HepG2 (cell line): Measurements from ENCODE around the gene DYSF. TPM values are rescaled to one million over a fixed set of nuclear protein-coding genes. Genes with fewer than 3 reads are reported as not detected.
A peak's percentile ranks its signal among the peaks of the same experiment; 100 is the strongest.

ENCODE experiments used
- ATAC-seq: fragments of 200-7000 bp; cut with Tn5 transposase; 3 replicates; pipeline ENCODE4 v1.9.1; 2020; ENCODE audit warnings: mild to moderate bottlenecking, moderate library complexity
- BruUV-seq: library from RNA; stranded (reverse); fragments of 400-500 nt; replicated peaks from 2 replicates; lab custom pipeline; 2021; lab: Mats Ljungman, UMichigan
- CTCF ChIA-PET: fragments of 300-600 bp; formaldehyde crosslinking; extraction: SDS; loops from one replicate; lab custom pipeline; 2021; ENCODE audit warnings: low total read pairs, inconsistent platforms, low intra/inter-chr PET ratio; lab: Yijun Ruan, JAX
- POLR2A ChIA-PET: fragments of 350-600 bp; sonication (Branson Sonifier 250); formaldehyde crosslinking; loops from one replicate; lab custom pipeline; 2020; ENCODE audit warnings: antibody characterized with exemption, inconsistent platforms; lab: Yijun Ruan, JAX
- DNase-seq: peaks from one replicate; pipeline ENCODE4 v3.0.0-alpha.2; 2015; ENCODE audit warnings: low spot score
- FAIRE-seq: peaks from 3 replicates; lab custom pipeline; 2011; peaks lifted over from hg19 to GRCh38; lab: Jason Lieb, UNC
- H2AFZ ChIP-seq: one replicate; pipeline ENCODE4 v1.6.1; 2011; ENCODE audit warnings: low read length, inconsistent platforms
- H3K27ac ChIP-seq: fragments of 300-600 bp; 3 replicates; pipeline ENCODE4 v1.8.0; 2011; ENCODE audit warnings: mixed run types, mild to moderate bottlenecking, mixed read lengths, low read length, inconsistent platforms; ENCODE audit not compliant: insufficient read depth; ENCODE audit errors: extremely low read length
- H3K27me3 ChIP-seq, 2 experiments: fragments of 200-600 bp in 1 of 2; 2 replicates in 1 of 2; 3 replicates in 1 of 2; pipeline versions ENCODE4 v1.6.0 to v1.8.0; 2011; ENCODE audit warnings: low read length in 2 of 2, mild to moderate bottlenecking in 2 of 2, moderate library complexity in 2 of 2, inconsistent platforms in 1 of 2; ENCODE audit not compliant: insufficient read depth in 2 of 2, control insufficient read depth in 1 of 2
- H3K36me3 ChIP-seq, 2 experiments: fragments of 200-600 bp in 1 of 2; replicated peaks in 1 of 2; 2 replicates in 1 of 2; 3 replicates in 1 of 2; pipeline versions ENCODE4 v1.5.1 to v1.8.0; 2011; ENCODE audit warnings: low read length in 2 of 2, inconsistent platforms in 1 of 2; ENCODE audit not compliant: insufficient read depth in 2 of 2, control insufficient read depth in 1 of 2
- H3K4me1 ChIP-seq: 2 replicates; pipeline ENCODE4 v1.5.1; 2012; ENCODE audit warnings: low read length, inconsistent platforms; ENCODE audit not compliant: insufficient read depth
- H3K4me2 ChIP-seq: 2 replicates; pipeline ENCODE4 v1.6.0; 2011; ENCODE audit warnings: low read depth, low read length, inconsistent platforms
- H3K4me3 ChIP-seq, 3 experiments: fragments of 200-600 bp in 1 of 3; sonication (generic), shearing (Covaris generic) in 1 of 3; replicated peaks in 1 of 3; 2 replicates each; pipeline ENCODE4 v1.5.1; 2011 to 2016; ENCODE audit warnings: low read length in 3 of 3, inconsistent platforms in 2 of 3, low read depth in 2 of 3, mild to moderate bottlenecking in 2 of 3, control low read depth in 1 of 3, mixed read lengths in 1 of 3; ENCODE audit not compliant: insufficient read depth in 1 of 3
- H3K79me2 ChIP-seq: one replicate; pipeline ENCODE4 v1.6.1; 2011; ENCODE audit warnings: low read length, inconsistent platforms; ENCODE audit not compliant: insufficient read depth
- H3K9ac ChIP-seq: 2 replicates; pipeline ENCODE4 v1.6.0; 2011; ENCODE audit warnings: mild to moderate bottlenecking, low read depth, low read length, inconsistent platforms; ENCODE audit not compliant: insufficient read depth
- H3K9me3 ChIP-seq: 2 replicates; pipeline ENCODE4 v1.5.1; 2012; ENCODE audit warnings: mild to moderate bottlenecking, low read length
- H4K20me1 ChIP-seq: 2 replicates; pipeline ENCODE4 v1.6.0; 2011; ENCODE audit warnings: inconsistent platforms, mild to moderate bottlenecking, low read length, moderate library complexity; ENCODE audit not compliant: insufficient read depth
- NFYC ChIP-seq: IDR thresholded peaks from 2 replicates; pipeline ENCODE4 v1.6.1; 2016; ENCODE audit warnings: missing genetic modification reagents, missing compliant biosample characterization
- NPAS2 ChIP-seq: sonication (generic); formaldehyde crosslinking; IDR thresholded peaks from 2 replicates; pipeline ENCODE4 v1.8.0; 2022; ENCODE audit warnings: mild to moderate bottlenecking, missing genetic modification reagents, borderline replicate concordance
- PTBP1 ChIP-seq: fragments of 200-400 bp; formaldehyde crosslinking; IDR thresholded peaks from 2 replicates; pipeline ENCODE4 v1.6.1; 2018; ENCODE audit warnings: low read length, low read depth; ENCODE audit not compliant: poor library complexity, severe bottlenecking
- TBL1XR1 ChIP-seq: fragments of 150-350 bp; IDR thresholded peaks from 2 replicates; pipeline ENCODE4 v1.6.1; 2014; ENCODE audit warnings: borderline replicate concordance, low read length; ENCODE audit not compliant: partially characterized antibody
- ZNF101 ChIP-seq: sonication (generic); formaldehyde crosslinking; IDR thresholded peaks from 2 replicates; pipeline ENCODE4 v1.4.0; 2020; ENCODE audit warnings: mild to moderate bottlenecking, low read depth, missing genetic modification reagents, borderline replicate concordance
- ZNF124 ChIP-seq: sonication (generic); formaldehyde crosslinking; IDR thresholded peaks from 2 replicates; pipeline ENCODE4 v1.4.0; 2020; ENCODE audit warnings: missing genetic modification reagents
- ZNF263 ChIP-seq: sonication (generic); formaldehyde crosslinking; IDR thresholded peaks from 2 replicates; pipeline ENCODE4 v1.4.0; 2020; ENCODE audit warnings: missing genetic modification reagents
- ZNF564 ChIP-seq: sonication (generic); formaldehyde crosslinking; IDR thresholded peaks from 2 replicates; pipeline ENCODE4 v1.8.1; 2023; ENCODE audit warnings: mild to moderate bottlenecking, missing genetic modification reagents
- ZNF775 ChIP-seq: sonication (generic); formaldehyde crosslinking; IDR thresholded peaks from 2 replicates; pipeline ENCODE4 v1.4.0; 2020; ENCODE audit warnings: missing genetic modification reagents, mild to moderate bottlenecking, moderate library complexity, borderline replicate concordance
- WGBS: methylation state at CpG from one replicate; pipeline ENCODE4 v1.1.6; 2017; ENCODE audit warnings: low lambda C conversion rate; 5-methylcytosine and 5-hydroxymethylcytosine counted together
- in situ Hi-C: cut with HindIII; loops from 2 replicates; pipeline ENCODE4 v1.10.0; 2017; ENCODE audit warnings: low pct_unique_long_range_greater_than_20kb; ENCODE audit not compliant: extremely low pct_ligation_motif_present
- intact Hi-C: fragments of 100-400 bp; cut with micrococcal nuclease; formaldehyde crosslinking; loops from one replicate; pipeline ENCODE4 v1.10.0; 2022; ENCODE audit not compliant: unreplicated experiment
- polyA plus RNA-seq, 8 experiments: library from polyadenylated mRNA; depleted of rRNA in 3 of 8; stranded (reverse) in 7 of 8; unstranded in 1 of 8; fragments of >200 nt; fragmentation: Illumina TruSeq in 4 of 8; extraction: Trizol in 4 of 8; gene quantifications; 2 replicates each; pipeline versions ENCODE4 v1.2.1 to v1.2.3, GENCODE V29; 2011 to 2016; ENCODE audit warnings: low read depth in 4 of 8, missing spikeins in 1 of 8, mixed read lengths in 1 of 8; ENCODE audit not compliant: insufficient read depth in 1 of 8
- total RNA-seq, 5 experiments: library from RNA; depleted of rRNA; stranded (reverse); fragments of >200 nt; fragmentation: Illumina TruSeq; extraction: Trizol; gene quantifications; 2 replicates each; pipeline ENCODE4 v1.2.3, GENCODE V29; 2016; ENCODE audit warnings: low read depth in 1 of 5
- TF ChIP-seq, protein P1 (sequence below): sonication (generic); formaldehyde crosslinking; IDR thresholded peaks from 2 replicates; pipeline ENCODE4 v1.4.0; 2020; ENCODE audit warnings: missing genetic modification reagents
- TF ChIP-seq, protein P2 (sequence below): IDR thresholded peaks from 2 replicates; pipeline ENCODE4 v1.6.1; 2016; ENCODE audit warnings: low read depth
- TF ChIP-seq, protein P3 (sequence below): sonication (generic); formaldehyde crosslinking; IDR thresholded peaks from 2 replicates; pipeline ENCODE4 v1.4.0; 2020; ENCODE audit warnings: missing genetic modification reagents, borderline replicate concordance

DYSF gene
- total and polyA plus RNA-seq, 2 of the 13 experiments (the other 11 are each of a cell fraction or from before 2014, with no cell fraction given): 0.15 to 2.4 TPM

DNA sequence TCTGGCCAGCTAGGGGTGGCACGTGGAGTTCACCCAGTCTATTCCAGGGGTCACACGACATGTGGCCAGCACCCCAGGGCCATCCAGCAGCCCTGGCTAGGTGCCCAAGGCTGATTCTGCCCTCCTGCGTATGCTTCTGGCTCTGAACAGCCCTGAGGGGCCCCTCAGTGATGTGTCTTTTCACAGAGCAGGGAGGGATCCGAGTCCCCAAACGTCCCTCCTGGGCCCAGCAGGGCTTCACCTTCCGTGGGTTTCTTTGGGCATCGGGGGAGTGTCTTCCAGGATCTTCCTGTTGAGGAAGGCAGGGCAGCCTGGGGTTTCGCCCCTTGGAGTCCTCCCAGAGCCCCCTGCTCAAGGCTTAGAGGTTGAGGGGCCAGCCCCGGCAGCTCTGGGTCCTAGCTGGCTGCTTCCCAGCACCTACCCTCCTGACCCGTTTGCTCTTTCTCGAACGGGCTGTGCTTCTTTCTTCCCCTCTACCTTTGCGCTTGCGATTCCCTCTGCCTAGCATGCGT is 165.9 kb downstream of the DYSF start:
- H3K4me2 ChIP-seq: no peak overlapping the region
- no peaks in the 10 kb centered on the region for H4K20me1 ChIP-seq
- no peaks in the 10 kb centered on the region for H3K79me2 ChIP-seq
- no peak overlapping the region for H2AFZ ChIP-seq
- H3K36me3 ChIP-seq: no peaks in the 10 kb centered on the region
- DNase-seq (no peak), ATAC-seq (peak; percentile 26), FAIRE-seq (no peak)
- intact Hi-C loops (no loop called here), in situ Hi-C loops (no loop called here)
- BruUV-seq: no TSS peak
- no peaks in the 10 kb centered on the region for H3K9me3 ChIP-seq
- H3K4me3 ChIP-seq: no peak overlapping the region
- H3K27ac ChIP-seq: no peak overlapping the region
- TF ChIP-seq, protein P1, sequence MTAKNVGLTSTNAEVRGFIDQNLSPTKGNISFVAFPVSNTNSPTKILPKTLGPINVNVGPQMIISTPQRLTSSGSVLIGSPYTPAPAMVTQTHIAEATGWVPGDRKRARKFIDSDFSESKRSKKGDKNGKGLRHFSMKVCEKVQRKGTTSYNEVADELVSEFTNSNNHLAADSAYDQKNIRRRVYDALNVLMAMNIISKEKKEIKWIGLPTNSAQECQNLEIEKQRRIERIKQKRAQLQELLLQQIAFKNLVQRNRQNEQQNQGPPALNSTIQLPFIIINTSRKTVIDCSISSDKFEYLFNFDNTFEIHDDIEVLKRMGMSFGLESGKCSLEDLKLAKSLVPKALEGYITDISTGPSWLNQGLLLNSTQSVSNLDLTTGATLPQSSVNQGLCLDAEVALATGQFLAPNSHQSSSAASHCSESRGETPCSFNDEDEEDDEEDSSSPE (CRISPR knock-in tag): no peak
- no peak for TF ChIP-seq ZNF775 (CRISPR knock-in tag)
- TF ChIP-seq ZNF124 (CRISPR knock-in tag): no peak
- no peak for TF ChIP-seq ZNF263 (CRISPR knock-in tag)
- TF ChIP-seq, protein P2, sequence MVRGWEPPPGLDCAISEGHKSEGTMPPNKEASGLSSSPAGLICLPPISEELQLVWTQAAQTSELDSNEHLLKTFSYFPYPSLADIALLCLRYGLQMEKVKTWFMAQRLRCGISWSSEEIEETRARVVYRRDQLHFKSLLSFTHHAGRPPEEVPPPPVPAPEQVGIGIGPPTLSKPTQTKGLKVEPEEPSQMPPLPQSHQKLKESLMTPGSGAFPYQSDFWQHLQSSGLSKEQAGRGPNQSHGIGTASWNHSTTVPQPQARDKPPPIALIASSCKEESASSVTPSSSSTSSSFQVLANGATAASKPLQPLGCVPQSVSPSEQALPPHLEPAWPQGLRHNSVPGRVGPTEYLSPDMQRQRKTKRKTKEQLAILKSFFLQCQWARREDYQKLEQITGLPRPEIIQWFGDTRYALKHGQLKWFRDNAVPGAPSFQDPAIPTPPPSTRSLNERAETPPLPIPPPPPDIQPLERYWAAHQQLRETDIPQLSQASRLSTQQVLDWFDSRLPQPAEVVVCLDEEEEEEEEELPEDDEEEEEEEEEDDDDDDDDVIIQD (CRISPR knock-in tag): no peak
- TF ChIP-seq ZNF101 (CRISPR knock-in tag): no peak
- TF ChIP-seq ZNF564: no peak
- TF ChIP-seq TBL1XR1: no peak
- TF ChIP-seq NPAS2 (CRISPR knock-in tag): no peak
- no peak for TF ChIP-seq PTBP1
- TF ChIP-seq, protein P3, sequence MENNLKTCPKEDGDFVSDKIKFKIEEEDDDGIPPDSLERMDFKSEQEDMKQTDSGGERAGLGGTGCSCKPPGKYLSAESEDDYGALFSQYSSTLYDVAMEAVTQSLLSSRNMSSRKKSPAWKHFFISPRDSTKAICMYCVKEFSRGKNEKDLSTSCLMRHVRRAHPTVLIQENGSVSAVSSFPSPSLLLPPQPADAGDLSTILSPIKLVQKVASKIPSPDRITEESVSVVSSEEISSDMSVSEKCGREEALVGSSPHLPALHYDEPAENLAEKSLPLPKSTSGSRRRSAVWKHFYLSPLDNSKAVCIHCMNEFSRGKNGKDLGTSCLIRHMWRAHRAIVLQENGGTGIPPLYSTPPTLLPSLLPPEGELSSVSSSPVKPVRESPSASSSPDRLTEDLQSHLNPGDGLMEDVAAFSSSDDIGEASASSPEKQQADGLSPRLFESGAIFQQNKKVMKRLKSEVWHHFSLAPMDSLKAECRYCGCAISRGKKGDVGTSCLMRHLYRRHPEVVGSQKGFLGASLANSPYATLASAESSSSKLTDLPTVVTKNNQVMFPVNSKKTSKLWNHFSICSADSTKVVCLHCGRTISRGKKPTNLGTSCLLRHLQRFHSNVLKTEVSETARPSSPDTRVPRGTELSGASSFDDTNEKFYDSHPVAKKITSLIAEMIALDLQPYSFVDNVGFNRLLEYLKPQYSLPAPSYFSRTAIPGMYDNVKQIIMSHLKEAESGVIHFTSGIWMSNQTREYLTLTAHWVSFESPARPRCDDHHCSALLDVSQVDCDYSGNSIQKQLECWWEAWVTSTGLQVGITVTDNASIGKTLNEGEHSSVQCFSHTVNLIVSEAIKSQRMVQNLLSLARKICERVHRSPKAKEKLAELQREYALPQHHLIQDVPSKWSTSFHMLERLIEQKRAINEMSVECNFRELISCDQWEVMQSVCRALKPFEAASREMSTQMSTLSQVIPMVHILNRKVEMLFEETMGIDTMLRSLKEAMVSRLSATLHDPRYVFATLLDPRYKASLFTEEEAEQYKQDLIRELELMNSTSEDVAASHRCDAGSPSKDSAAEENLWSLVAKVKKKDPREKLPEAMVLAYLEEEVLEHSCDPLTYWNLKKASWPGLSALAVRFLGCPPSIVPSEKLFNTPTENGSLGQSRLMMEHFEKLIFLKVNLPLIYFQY (CRISPR knock-in tag): no peak
- TF ChIP-seq NFYC (CRISPR knock-in tag): no peak
- 58% methylated on average over 13 of the region's 15 CpGs for WGBS
- H3K27me3 ChIP-seq: no peaks in the 10 kb centered on the region; a peak in 1 of 5 replicates
- ChIA-PET CTCF (no interaction called here), POLR2A (no interaction called here)
- H3K9ac ChIP-seq: no peak overlapping the region
- H3K4me1 ChIP-seq: peaks cover 27% of the 10 kb centered on the region
